ENCODE data around the gene GALNT10. TPM values are rescaled to one million over a fixed set of nuclear protein-coding genes. Genes with fewer than 3 reads are reported as not detected.
A peak's percentile ranks its signal among the peaks of the same experiment; 100 is the strongest.

GALNT10 gene
- total and polyA plus RNA-seq, 2 of the 4 experiments (the other 2 are of a cell fraction): 46.2 to 67.0 TPM

GRCh38 chr5:154375329-154376008, 184.9 kb downstream of the GALNT10 start:
- H3K27me3 ChIP-seq (ENCODE audit: control insufficient read depth, insufficient read depth, low read length): no peaks in the 10 kb centered on the region
- peak; percentile 62 for DNase-seq
- H3K14ac ChIP-seq (replicated peaks; ENCODE audit: low read depth, low read length): 0 out of 2 replicates have a peak overlapping the region, but pooled peaks have one; percentile 17
- no peaks in the 10 kb centered on the region for H4K20me1 ChIP-seq (ENCODE audit: insufficient read depth, low read length)
- H3K36me3 ChIP-seq (ENCODE audit: control insufficient read depth, insufficient read depth, low read length): peaks cover 16% of the 10 kb centered on the region
- ATAC-seq (ENCODE audit: low read depth): peak; percentile 64
- no peak overlapping the region for H3K4me3 ChIP-seq (ENCODE audit: insufficient read depth, low read depth, low read length)
- POLR2A ChIA-PET (ENCODE audit: unreplicated experiment): no interaction called here
- no peak overlapping the region for H4K8ac ChIP-seq (ENCODE audit: low read depth in 2 of 2, low read length in 2 of 2)
- H3K4me2 ChIP-seq (ENCODE audit: low read depth, low read length): no peak overlapping the region
- peaks cover 14 to 42% of the 10 kb centered on the region in 2 experiments for H3K79me1 ChIP-seq (ENCODE audit: low read depth in 1 of 2, low read length in 2 of 2)
- peaks cover 13% of the 10 kb centered on the region for H3K4me1 ChIP-seq (ENCODE audit: control insufficient read depth, insufficient read depth, low read length)
- no TSS peak for BruUV-seq (replicated peaks)
- H2AK9ac ChIP-seq (replicated peaks; ENCODE audit: low read depth, low read length, poor library complexity): no peak overlapping the region
- H3K56ac ChIP-seq (ENCODE audit: extremely low read depth, insufficient read depth, low read length): no peak overlapping the region
- dilution Hi-C loops (cut with HindIII; ENCODE audit: low sequenced_read_pairs, unreplicated experiment): no loop called here
- H2BK5ac ChIP-seq (ENCODE audit: low read depth, low read length, poor library complexity, severe bottlenecking): no peak overlapping the region
- no peak overlapping the region for H3K9ac ChIP-seq (ENCODE audit: low read depth, low read length)
- H3K18ac ChIP-seq (ENCODE audit: low read depth, low read length): peak overlapping the region; percentile 14; the same call in 1 of the 2 replicates
- H3K9me1 ChIP-seq (ENCODE audit: insufficient read depth, low read length): peaks cover 28% of the 10 kb centered on the region
- peak overlapping the region; percentile 26; the same call in 1 of the 3 replicates for H2BK15ac ChIP-seq (ENCODE audit: low read depth, low read length)
- no peak overlapping the region for H2AFZ ChIP-seq (replicated peaks; ENCODE audit: low read length, poor library complexity)
- CTCF ChIA-PET: no interaction called here
- TF ChIP-seq MXI1 (IDR thresholded peaks at IDR 0.05; ENCODE audit: borderline replicate concordance, low read depth, low read length): peak; percentile 34; the same call in 1 of the 2 replicates
- peak; percentile 69 for TF ChIP-seq CEBPB (IDR thresholded peaks at IDR 0.05; ENCODE audit: low read depth, low read length)
- TF ChIP-seq, protein P1, sequence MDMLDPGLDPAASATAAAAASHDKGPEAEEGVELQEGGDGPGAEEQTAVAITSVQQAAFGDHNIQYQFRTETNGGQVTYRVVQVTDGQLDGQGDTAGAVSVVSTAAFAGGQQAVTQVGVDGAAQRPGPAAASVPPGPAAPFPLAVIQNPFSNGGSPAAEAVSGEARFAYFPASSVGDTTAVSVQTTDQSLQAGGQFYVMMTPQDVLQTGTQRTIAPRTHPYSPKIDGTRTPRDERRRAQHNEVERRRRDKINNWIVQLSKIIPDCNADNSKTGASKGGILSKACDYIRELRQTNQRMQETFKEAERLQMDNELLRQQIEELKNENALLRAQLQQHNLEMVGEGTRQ (IDR thresholded peaks at IDR 0.05; ENCODE audit: low read depth, low read length): peak; percentile 43; the same call in 1 of the 2 replicates
- TF ChIP-seq BHLHE40 (IDR thresholded peaks at IDR 0.05; ENCODE audit: low read depth, low read length): peak; percentile 92
- no peak for TF ChIP-seq RCOR1 (IDR thresholded peaks at IDR 0.05; ENCODE audit: insufficient replicate concordance, low read length)
- H2BK120ac ChIP-seq (ENCODE audit: low read depth, low read length): peak overlapping the region; percentile 52; the same call in 1 of the 2 replicates
- H4K91ac ChIP-seq (ENCODE audit: insufficient read depth, low read depth, low read length): 0 out of 2 replicates have a peak overlapping the region, but pooled peaks have one; percentile 13
- peak overlapping the region; percentile 1; the same call in 1 of the 2 replicates for H3K27ac ChIP-seq (ENCODE audit: insufficient read depth, low read length)
- WGBS, 2 experiments (ENCODE audit: extremely low coverage in 2 of 2, insufficient read length in 1 of 2): 61% methylated on average over 3 of the region's 3 CpGs; no CpG with 5 or more reads in 1 of the 2 experiments
- 0 out of 2 replicates have a peak overlapping the region, but pooled peaks have one; percentile 28 for H2BK20ac ChIP-seq (ENCODE audit: low read depth, low read length)
- H3K9me3 ChIP-seq (ENCODE audit: control insufficient read depth, insufficient read depth, low read length): no peaks in the 10 kb centered on the region
- in situ Hi-C loops (cut with MboI; ENCODE audit: low sequenced_read_pairs): no loop called here
- H3K23ac ChIP-seq (ENCODE audit: low read depth, low read length): no peak overlapping the region
- intact Hi-C loops (cut with micrococcal nuclease): no loop called here
- no peak overlapping the region; the same call in none of the 2 replicates for H2AK5ac ChIP-seq (ENCODE audit: low read depth, low read length)
- peak overlapping the region; percentile 53 for H3K4ac ChIP-seq (ENCODE audit: low read depth, low read length)
- H4K5ac ChIP-seq (ENCODE audit: low read depth, low read length): no peak overlapping the region

Measured in IMR-90 (cell line).